Subcutaneous abdominal adipose tissue (tissue), 5 donors: Measurements from ENCODE around the gene SDK2.

Experiments
- H3K27ac ChIP-seq: one replicate; pipeline ENCODE4 v1.7.0; 2013; ENCODE audit warnings: low read depth, mild to moderate bottlenecking, inconsistent platforms, low read length, moderate library complexity
- H3K27me3 ChIP-seq, 5 donors: one replicate each; pipeline ENCODE4 v1.7.0; 2013; ENCODE audit warnings: low read length in 5 of 5, inconsistent platforms in 1 of 5; ENCODE audit not compliant: control insufficient read depth in 5 of 5, insufficient read depth in 4 of 5
- H3K36me3 ChIP-seq, 5 donors: one replicate each; pipeline ENCODE4 v1.7.0; 2013; ENCODE audit warnings: low read length in 5 of 5; ENCODE audit not compliant: control insufficient read depth in 5 of 5, insufficient read depth in 5 of 5
- H3K4me1 ChIP-seq, 5 donors: one replicate each; pipeline ENCODE4 v1.7.0; 2013; ENCODE audit warnings: low read length in 5 of 5, mild to moderate bottlenecking in 3 of 5, moderate library complexity in 1 of 5; ENCODE audit not compliant: control insufficient read depth in 5 of 5, insufficient read depth in 5 of 5
- H3K4me3 ChIP-seq, 5 donors: one replicate each; pipeline ENCODE4 v1.7.0; 2013; ENCODE audit warnings: low read length in 5 of 5, low read depth in 1 of 5
- H3K9ac ChIP-seq, 5 donors: one replicate each; pipeline ENCODE4 v1.7.0; 2013; ENCODE audit warnings: low read length in 5 of 5, mild to moderate bottlenecking in 4 of 5, moderate library complexity in 3 of 5
- H3K9me3 ChIP-seq, 5 donors: one replicate each; pipeline ENCODE4 v1.7.0; 2013; ENCODE audit warnings: low read length in 5 of 5; ENCODE audit not compliant: control insufficient read depth in 5 of 5
- donor health status: healthy.
- donor health status: healthy.
- donor health status: healthy.
- donor health status: healthy.
- donor health status: healthy.

SDK2 gene

DNA sequence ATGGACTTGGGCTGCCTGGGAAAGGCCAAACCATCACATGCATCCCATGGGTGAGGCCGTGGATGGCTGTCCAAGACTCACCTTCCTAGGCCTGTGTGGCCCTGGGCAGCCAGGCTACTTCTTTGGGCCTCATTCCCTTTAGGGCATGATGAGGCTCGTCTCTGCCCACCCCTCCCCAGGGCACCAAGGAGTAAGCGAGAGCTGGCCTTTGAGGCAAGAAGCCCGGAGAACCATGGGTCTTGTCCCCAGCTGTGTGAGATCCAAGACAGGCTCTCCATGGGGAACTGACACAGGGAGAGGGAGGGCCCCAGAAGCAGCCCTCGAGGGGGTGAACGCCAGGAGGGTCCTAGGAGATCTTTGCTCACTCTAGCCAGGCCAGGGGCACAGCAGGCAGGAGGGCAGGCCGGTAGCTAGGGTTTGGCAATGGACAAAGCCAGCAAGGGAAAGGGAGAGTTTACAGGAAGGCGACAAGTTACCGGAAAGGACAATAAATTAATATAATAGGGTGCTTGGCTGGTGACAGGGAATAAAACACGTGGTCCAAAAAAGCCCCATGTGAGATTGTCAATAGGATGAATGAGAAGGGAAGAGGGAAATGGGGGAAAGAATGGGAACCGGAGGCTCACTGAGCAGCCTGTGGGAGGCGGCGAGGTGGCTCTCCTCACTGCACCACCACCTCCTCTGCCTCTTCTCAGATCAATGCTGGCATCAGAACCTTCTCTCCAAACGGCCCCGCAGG is 119.1 kb downstream of the SDK2 start:
- Histone ChIP-seq H3K27me3 (peaks cover 0 to 7% (median 4%) of the 10 kb centered on the region in 5 donors), H3K4me3 (no peak overlapping the region), H3K9ac (no peak overlapping the region), H3K4me1 (no peaks in the 10 kb centered on the region), H3K9me3 (no peaks in the 10 kb centered on the region), H3K27ac (no peak overlapping the region), H3K36me3 (no peaks in the 10 kb centered on the region)

DNA sequence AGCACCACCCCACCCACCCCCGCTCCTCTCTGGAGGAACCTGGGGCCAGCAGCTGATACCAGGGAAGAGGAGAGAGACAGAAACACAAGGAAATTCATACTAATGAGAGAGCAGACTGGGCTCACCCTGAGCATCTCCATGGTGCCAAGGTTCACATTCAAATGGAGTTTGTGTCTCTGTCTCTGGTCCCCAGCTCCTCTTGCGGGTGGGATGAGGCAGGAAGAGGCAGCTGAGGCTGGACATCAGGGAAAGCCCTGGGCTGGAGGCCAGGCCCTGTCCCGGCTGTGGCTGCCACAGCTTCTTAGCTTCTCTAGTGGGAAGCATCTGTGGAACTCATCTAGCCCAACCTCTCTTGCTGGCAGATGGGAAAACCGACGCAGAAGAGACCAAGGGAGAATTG is 121.5 kb downstream of the SDK2 start:
- Histone ChIP-seq H3K9me3 (no peaks in the 10 kb centered on the region), H3K4me1 (no peaks in the 10 kb centered on the region), H3K4me3 (no peak overlapping the region), H3K36me3 (no peaks in the 10 kb centered on the region), H3K27ac (no peak overlapping the region), H3K9ac (no peak overlapping the region), H3K27me3 (peaks cover 0 to 7% (median 4%) of the 10 kb centered on the region in 5 donors)

DNA sequence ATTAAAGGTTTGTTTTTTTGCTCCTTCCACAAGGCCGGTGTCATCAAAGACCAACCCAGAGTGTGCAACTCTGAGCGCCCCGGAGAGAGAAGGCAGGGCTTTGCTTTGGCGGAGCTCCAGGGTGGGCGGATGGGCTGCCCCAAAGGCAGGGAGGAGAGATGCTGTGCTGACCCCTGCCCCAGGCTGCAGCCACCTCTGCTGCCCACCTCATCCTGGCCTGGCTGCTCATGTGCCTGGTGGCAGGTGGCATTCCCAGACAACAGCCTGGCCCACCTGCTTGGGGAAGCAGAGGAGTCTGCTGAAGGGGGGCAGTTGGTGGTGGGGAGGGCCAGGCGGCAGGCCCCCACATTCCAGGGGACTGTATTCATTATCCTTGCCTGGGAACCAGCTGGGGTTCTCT is 122.1 kb downstream of the SDK2 start:
- H3K4me3 ChIP-seq, result no peak overlapping the region
- no peaks in the 10 kb centered on the region for H3K4me1 ChIP-seq
- H3K27me3 ChIP-seq, result peaks cover 0 to 7% (median 4%) of the 10 kb centered on the region in 5 donors
- no peak overlapping the region for H3K9ac ChIP-seq
- H3K36me3 ChIP-seq, result no peaks in the 10 kb centered on the region
- no peak overlapping the region for H3K27ac ChIP-seq
- no peaks in the 10 kb centered on the region for H3K9me3 ChIP-seq

DNA sequence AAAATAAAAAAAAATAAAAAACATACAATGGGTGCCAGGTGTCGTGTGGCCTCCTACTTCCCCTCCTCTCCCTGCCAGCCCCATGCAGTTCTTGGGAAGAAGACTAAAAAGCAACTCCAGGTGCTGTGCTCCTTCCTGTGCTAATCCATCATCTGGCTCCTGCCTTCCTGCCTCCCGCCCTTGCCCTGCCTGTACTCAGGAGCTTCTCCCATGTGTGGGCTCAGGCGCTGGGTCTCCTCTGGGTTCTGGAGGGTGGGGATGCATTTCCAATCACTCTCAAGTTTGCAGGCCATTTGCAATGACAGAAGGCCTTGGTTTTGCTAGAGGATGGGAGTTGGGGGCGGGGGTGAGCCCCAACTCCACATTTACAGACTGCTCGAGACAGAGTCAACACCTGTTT is 122.9 kb downstream of the SDK2 start:
- H3K4me1 ChIP-seq, result no peaks in the 10 kb centered on the region
- no peak overlapping the region for H3K9ac ChIP-seq
- no peak overlapping the region for H3K4me3 ChIP-seq
- no peaks in the 10 kb centered on the region for H3K36me3 ChIP-seq
- no peak overlapping the region for H3K27ac ChIP-seq
- H3K27me3 ChIP-seq, result peaks cover 0 to 7% (median 4%) of the 10 kb centered on the region in 5 donors
- H3K9me3 ChIP-seq, result no peaks in the 10 kb centered on the region

DNA sequence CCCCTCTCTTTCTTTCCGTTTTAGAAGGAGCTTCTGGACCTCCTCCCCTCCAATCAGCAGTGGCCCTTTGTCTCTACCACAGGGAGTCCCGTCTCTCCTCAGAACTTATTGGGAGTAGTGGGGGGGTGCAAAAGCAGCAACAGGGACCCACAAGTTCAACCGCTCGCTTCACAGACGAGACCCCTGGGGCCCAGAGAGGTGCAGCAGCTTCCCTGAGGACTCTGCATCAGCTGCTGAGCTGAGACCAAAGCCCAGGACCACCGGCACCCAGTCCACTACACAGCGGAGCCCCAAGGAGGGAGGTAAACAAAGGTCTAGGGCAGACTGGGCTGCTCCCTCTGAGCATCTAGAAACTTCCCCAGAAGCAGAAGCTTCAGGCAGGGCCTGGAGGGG is 123.9 kb downstream of the SDK2 start:
- no peak overlapping the region for H3K27ac ChIP-seq
- no peaks in the 10 kb centered on the region for H3K9me3 ChIP-seq
- H3K9ac ChIP-seq, result no peak overlapping the region
- H3K4me3 ChIP-seq, result no peak overlapping the region
- H3K4me1 ChIP-seq, result no peaks in the 10 kb centered on the region
- H3K36me3 ChIP-seq, result no peaks in the 10 kb centered on the region
- peaks cover 0 to 4% (median 3%) of the 10 kb centered on the region in 5 donors for H3K27me3 ChIP-seq

DNA sequence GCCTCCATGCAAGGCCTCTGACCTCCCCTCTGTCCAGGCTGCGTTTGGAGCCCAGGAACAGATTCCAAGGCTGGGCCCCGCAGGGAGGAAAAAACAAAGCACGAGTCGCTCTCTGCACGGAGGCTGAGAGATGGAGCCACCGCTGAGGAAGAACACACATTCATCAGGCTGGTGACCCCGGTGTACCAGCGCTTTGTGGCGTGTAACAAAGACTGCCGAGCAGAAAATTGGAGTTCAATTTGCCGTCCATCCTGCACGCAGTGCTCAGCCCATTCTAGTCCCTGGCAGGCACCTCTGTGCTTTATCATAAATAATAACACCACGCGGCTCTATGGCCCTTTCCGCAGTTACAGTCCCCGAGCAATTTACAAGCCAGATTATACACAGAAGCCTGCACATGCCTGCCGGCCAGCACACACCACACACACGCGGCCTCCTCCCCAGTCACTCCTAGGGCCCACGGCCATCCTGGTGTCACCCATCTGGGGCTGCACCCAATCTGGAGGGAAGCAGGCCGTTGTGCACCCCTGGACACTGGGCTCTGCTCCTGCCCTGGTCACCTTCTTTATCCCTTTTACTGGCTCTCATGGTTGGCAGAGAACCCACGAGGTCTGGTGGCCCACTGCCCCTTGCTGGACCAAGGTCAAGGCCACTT is 124.4 kb downstream of the SDK2 start:
- Histone ChIP-seq H3K27ac (no peak overlapping the region), H3K9ac (no peak overlapping the region), H3K9me3 (no peaks in the 10 kb centered on the region), H3K4me1 (no peaks in the 10 kb centered on the region), H3K36me3 (no peaks in the 10 kb centered on the region), H3K4me3 (no peak overlapping the region), H3K27me3 (peaks cover 0 to 5% (median 3%) of the 10 kb centered on the region in 5 donors)

DNA sequence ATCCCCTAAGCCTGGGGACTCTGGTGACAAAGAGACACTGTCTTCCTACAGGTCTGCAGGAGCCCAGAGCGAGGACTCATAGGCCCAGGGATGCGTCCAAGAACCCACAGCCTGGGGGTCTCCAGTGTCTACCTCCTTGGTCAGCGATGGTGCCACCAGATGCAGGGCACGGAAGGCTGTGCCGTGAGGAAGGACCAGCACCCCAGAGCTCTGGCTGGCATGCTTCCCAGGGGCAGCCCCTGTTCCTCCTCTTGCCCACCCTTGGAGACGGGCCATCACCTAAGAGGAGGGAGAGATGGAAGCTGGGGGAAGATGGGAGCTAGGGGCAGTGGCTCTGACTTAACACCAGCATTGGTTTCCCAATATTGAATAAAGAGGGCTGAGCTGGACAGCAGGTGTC is 125.2 kb downstream of the SDK2 start:
- no peaks in the 10 kb centered on the region for H3K9me3 ChIP-seq
- peaks cover 0 to 5% (median 3%) of the 10 kb centered on the region in 5 donors for H3K27me3 ChIP-seq
- H3K4me3 ChIP-seq, result no peak overlapping the region
- H3K27ac ChIP-seq, result no peak overlapping the region
- H3K4me1 ChIP-seq, result no peaks in the 10 kb centered on the region
- no peaks in the 10 kb centered on the region for H3K36me3 ChIP-seq
- no peak overlapping the region for H3K9ac ChIP-seq

DNA sequence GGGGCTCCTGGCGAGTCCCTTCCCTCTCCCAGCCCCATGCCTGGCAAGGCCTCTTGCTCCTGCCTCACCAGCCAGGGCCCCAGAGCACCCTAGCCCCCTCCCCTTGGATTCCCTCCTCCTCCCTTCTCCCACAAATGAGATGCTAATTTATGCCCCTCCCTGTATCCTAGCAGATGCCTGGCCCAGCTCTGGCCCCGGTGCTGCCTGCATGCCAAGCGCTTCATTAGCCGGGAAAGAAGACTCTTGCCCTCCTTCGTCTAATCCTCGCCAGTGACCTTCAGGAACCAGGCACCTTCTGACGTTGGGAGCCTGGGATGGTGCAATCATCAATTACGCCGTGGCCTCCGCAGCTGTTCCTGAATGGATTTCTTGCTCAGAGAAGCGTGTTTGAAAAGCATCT is 127.8 kb downstream of the SDK2 start:
- H3K36me3 ChIP-seq, result no peaks in the 10 kb centered on the region
- no peak overlapping the region for H3K4me3 ChIP-seq
- H3K27me3 ChIP-seq, result peaks cover 0 to 10% (median 3%) of the 10 kb centered on the region in 5 donors
- no peaks in the 10 kb centered on the region for H3K9me3 ChIP-seq
- no peaks in the 10 kb centered on the region for H3K4me1 ChIP-seq
- H3K27ac ChIP-seq, result no peak overlapping the region
- H3K9ac ChIP-seq, result no peak overlapping the region

DNA sequence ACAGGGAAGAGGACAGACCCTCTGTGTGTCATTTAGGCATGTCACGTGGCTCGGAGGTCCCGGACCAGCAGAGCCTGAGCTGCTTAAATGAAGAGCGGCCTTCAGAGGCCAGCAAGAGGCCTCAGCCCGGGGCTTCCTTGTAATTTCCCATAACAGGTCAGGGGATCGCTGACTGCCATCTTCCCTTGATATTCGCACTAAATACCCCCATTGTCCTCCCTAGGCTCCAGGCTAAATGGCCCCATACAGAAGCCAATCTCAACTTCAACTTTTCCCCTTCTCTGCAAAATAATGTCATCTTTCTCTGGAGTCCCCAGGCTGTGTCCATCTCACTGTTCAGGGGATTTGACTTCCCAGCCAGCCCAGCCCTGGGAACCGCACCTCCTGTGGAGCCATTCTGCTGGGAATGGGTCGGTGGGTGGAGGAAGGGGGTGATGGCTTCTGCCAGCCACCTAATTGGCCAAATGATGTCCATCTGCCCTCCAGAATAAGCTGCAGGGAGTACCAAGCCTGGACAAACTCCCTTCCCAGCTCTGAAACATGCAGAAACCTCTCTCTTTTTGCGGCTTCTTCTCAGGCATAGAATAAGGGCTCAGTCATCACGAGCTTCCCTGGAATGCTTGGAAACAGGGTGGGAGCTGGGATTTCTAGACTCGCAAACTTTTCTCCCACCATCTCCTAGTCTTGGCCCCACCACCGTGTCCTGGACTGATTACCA is 129.9 kb downstream of the SDK2 start:
- Histone ChIP-seq H3K9ac (no peak overlapping the region), H3K27me3 (peaks cover 0 to 19% (median 3%) of the 10 kb centered on the region in 5 donors), H3K9me3 (no peaks in the 10 kb centered on the region), H3K36me3 (no peaks in the 10 kb centered on the region), H3K4me3 (no peak overlapping the region), H3K4me1 (no peaks in the 10 kb centered on the region), H3K27ac (no peak overlapping the region)

DNA sequence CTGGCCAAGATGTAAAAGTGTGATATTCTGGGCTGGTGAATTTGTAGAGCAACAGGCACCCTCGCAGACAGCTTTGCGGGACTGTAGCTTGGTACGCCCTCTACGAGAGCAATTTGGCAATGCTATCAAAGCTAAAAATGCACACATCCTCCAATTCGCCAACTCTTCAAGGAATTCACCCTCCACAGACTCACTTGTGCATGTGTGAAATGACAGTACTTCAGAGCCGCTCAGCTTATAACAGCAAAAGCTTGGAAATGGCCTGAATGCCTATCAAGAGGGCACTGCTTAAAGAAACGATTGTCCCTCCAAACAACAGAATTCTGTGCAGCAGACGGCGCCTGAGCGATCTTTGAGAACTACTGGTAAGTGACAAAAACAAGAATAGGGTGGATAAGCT is 130.8 kb downstream of the SDK2 start:
- no peak overlapping the region for H3K4me3 ChIP-seq
- no peaks in the 10 kb centered on the region for H3K9me3 ChIP-seq
- H3K36me3 ChIP-seq, result no peaks in the 10 kb centered on the region
- H3K27ac ChIP-seq, result no peak overlapping the region
- H3K9ac ChIP-seq, result no peak overlapping the region
- H3K4me1 ChIP-seq, result no peaks in the 10 kb centered on the region
- peaks cover 2 to 23% (median 7%) of the 10 kb centered on the region in 5 donors for H3K27me3 ChIP-seq
